ENCODE data around the gene TMEM253. TPM values are rescaled to one million over a fixed set of nuclear protein-coding genes. Genes with fewer than 3 reads are reported as not detected.
A peak's percentile ranks its signal among the peaks of the same experiment; 100 is the strongest.

Gene TMEM253
- total RNA-seq, 1 donor from 2014 or later = 1.4 TPM

- Histone ChIP-seq H3K4me3 (ENCODE audit: insufficient read depth, low read depth, low read length) (no peak overlapping the region), H4K20me1 (ENCODE audit: insufficient read depth, low read length) (no peaks in the 10 kb centered on the region), H3K79me2 (ENCODE audit: insufficient read depth, low read length) (no peaks in the 10 kb centered on the region), H3K9ac (ENCODE audit: low read length) (no peak overlapping the region), H3K9me3 (ENCODE audit: insufficient read depth, low read depth, low read length) (no peaks in the 10 kb centered on the region), H3K4me1 (ENCODE audit: insufficient read depth, low read length) (peaks cover 12% of the 10 kb centered on the region), H3K4me2 (ENCODE audit: low read length) (no peak overlapping the region), H3K27ac (ENCODE audit: low read depth, low read length) (no peak overlapping the region), H3K36me3 (ENCODE audit: insufficient read depth, low read length) (no peaks in the 10 kb centered on the region), H2AFZ (ENCODE audit: low read depth, low read length) (no peak overlapping the region), H3K27me3 (ENCODE audit: insufficient read depth, low read length) (no peaks in the 10 kb centered on the region)
- DNase-seq (ENCODE audit: low read depth) = no peak
- H3K9me3 Mint-ChIP-seq (ENCODE audit: unreplicated experiment) = no peaks in the 10 kb centered on the region
- H3K4me1 Mint-ChIP-seq (ENCODE audit: low read depth, unreplicated experiment) = peaks cover 40% of the 10 kb centered on the region
- TF ChIP-seq CTCF (IDR thresholded peaks at IDR 0.05; ENCODE audit: insufficient read depth, low read depth, low read length) = no peak
- no peak for TF ChIP-seq EZH2 (IDR thresholded peaks at IDR 0.05; ENCODE audit: insufficient read depth, low read length)
- no peaks in the 10 kb centered on the region for H3K36me3 Mint-ChIP-seq (ENCODE audit: low read depth, unreplicated experiment)
- no peak for FAIRE-seq
- no peak overlapping the region for H3K27ac Mint-ChIP-seq (ENCODE audit: unreplicated experiment)
- no peaks in the 10 kb centered on the region for H3K27me3 Mint-ChIP-seq (ENCODE audit: low read depth, unreplicated experiment)
- no peak overlapping the region for H3K4me3 Mint-ChIP-seq (ENCODE audit: unreplicated experiment)
Measured at GRCh38 chr14:21056520-21057163, 44.2 kb upstream of the TMEM253 start.

- H4K20me1 ChIP-seq (ENCODE audit: insufficient read depth, low read length) = no peaks in the 10 kb centered on the region
- H3K4me1 Mint-ChIP-seq (ENCODE audit: low read depth, unreplicated experiment) = peaks cover 49% of the 10 kb centered on the region
- peak within 1 kb of the TSS; percentile 20 for H3K4me3 Mint-ChIP-seq (ENCODE audit: unreplicated experiment)
- H3K4me1 ChIP-seq (ENCODE audit: insufficient read depth, low read length) = peaks cover 14% of the 10 kb centered on the region
- no peaks in the 10 kb centered on the region for H3K27me3 Mint-ChIP-seq (ENCODE audit: low read depth, unreplicated experiment)
- no peak for TF ChIP-seq EZH2 (IDR thresholded peaks at IDR 0.05; ENCODE audit: insufficient read depth, low read length)
- no peak for TF ChIP-seq CTCF (IDR thresholded peaks at IDR 0.05; ENCODE audit: insufficient read depth, low read depth, low read length)
- H3K9me3 ChIP-seq (ENCODE audit: insufficient read depth, low read depth, low read length) = no peaks in the 10 kb centered on the region
- H3K4me3 ChIP-seq (ENCODE audit: insufficient read depth, low read depth, low read length) = no peak within 1 kb of the TSS
- no peak within 1 kb of the TSS for H3K27ac ChIP-seq (ENCODE audit: low read depth, low read length)
- no peak within 1 kb of the TSS for H2AFZ ChIP-seq (ENCODE audit: low read depth, low read length)
- H3K36me3 ChIP-seq (ENCODE audit: insufficient read depth, low read length) = no peaks in the 10 kb centered on the region
- H3K4me2 ChIP-seq (ENCODE audit: low read length) = peak within 1 kb of the TSS; percentile 37
- H3K27me3 ChIP-seq (ENCODE audit: insufficient read depth, low read length) = no peaks in the 10 kb centered on the region
- no peaks in the 10 kb centered on the region for H3K79me2 ChIP-seq (ENCODE audit: insufficient read depth, low read length)
- peak within 1 kb of the TSS; percentile 85 for H3K27ac Mint-ChIP-seq (ENCODE audit: unreplicated experiment)
- no peaks in the 10 kb centered on the region for H3K36me3 Mint-ChIP-seq (ENCODE audit: low read depth, unreplicated experiment)
- peak; percentile 54 for DNase-seq (ENCODE audit: low read depth)
- FAIRE-seq = no peak
- no peak within 1 kb of the TSS for H3K9ac ChIP-seq (ENCODE audit: low read length)
- H3K9me3 Mint-ChIP-seq (ENCODE audit: unreplicated experiment) = no peaks in the 10 kb centered on the region
Measured at GRCh38 chr14:21057803-21058675, 42.8 kb upstream of the TMEM253 start, which contains the start of gene RNASE8. Gene RNASE8, plus strand, starts transcription at chr14:21057822. Its CDS starts 71 bp downstream, at chr14:21057893.

Measured in astrocyte (in vitro differentiated cells and primary cell).